GM19324 (cell line): Measurements from ENCODE around the gene PRIMA1.

ENCODE experiments used
- ATAC-seq: cut with Tn5 transposase; IDR thresholded peaks from one replicate; pipeline ENCODE4 v1.9.1; 2021; ENCODE audit warnings: mild to moderate bottlenecking, moderate library complexity; ENCODE audit not compliant: unreplicated experiment, low FRiP score

PRIMA1 gene

GRCh38 chr14:93734086-93734822, 54.0 kb downstream of the PRIMA1 start:
- no peak for ATAC-seq

- ATAC-seq, result no peak
Observed at GRCh38 chr14:93733631-93734030, 54.7 kb downstream of the PRIMA1 start.

DNA sequence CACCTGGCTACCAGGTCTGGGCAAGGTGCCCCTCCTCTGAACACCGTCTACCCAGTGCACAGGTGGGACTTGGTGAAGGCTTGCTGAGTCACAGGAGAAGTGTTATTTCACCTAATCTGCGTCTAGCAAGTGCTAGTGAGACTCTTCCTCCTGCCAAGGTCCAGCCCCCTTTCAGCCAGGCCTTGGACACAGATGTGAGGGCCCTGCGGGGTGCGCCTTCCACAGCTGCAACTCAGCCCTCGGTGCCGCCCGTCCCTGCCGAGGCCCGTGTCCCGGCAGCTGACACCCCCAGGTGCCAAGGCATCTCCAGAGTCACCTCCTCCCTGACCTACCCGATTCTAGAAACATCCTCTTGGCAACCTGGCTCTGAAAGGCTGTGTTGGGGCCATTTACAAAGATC, 55.1 kb downstream of the PRIMA1 start:
- no peak for ATAC-seq

DNA sequence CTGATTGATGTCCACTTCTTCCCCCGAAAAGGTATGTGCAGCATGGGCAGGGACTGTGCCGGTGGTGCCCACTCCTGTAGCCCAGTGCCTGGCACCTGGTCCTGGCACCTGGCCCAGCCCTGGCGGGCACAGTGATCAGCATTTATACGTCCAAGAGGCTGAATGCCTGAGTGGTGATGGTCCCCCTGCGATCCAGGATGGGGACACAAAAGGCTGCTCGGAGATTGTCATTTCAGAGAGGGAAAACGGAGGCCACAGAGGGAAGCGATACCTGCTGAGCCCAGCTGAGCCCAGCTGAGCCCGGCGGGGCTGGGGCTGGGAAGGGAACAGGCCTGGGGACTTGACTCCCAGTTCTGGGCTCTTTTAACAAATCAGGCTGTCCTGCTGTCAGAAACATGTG, 55.8 kb downstream of the PRIMA1 start:
- ATAC-seq, result no peak

- ATAC-seq, result no peak
Observed at GRCh38 chr14:93731753-93732152, 56.5 kb downstream of the PRIMA1 start.

DNA sequence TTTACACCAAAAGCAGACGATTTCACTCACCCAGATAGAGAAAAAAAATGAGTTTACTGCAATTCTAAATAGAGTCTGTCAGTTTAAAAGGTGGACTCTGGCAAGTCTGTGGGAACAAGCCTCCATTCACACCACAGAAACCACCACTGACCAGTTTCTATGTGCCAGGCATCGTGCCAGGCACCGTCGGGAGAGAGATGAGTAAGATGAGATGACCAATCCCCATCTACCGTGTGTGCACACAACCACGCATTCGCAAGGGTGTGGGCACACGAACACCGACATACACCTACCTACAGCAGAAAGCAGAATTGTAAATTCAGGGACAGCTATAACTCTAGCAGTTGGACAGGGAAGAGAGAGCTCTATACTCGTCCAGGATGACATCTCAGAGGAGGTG, 58.3 kb downstream of the PRIMA1 start:
- ATAC-seq, result no peak

DNA sequence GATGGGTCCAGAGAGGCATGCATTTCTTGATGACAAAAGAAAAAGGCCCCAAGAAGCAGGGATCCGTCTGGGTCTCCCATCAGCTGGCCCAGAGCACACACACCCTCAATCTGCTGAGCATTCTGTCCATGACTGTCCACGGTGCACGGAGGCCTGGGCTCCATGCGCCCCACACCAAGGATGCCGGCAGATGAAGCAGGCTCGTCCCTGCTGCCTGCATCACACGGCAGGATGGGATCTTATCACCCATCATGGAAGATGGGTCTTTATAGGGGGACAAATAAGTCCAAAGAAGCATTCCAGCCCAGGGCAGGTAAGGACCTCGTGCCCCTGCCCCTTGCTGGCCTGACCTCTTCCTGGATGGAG, 59.7 kb downstream of the PRIMA1 start:
- ATAC-seq, result no peak

DNA sequence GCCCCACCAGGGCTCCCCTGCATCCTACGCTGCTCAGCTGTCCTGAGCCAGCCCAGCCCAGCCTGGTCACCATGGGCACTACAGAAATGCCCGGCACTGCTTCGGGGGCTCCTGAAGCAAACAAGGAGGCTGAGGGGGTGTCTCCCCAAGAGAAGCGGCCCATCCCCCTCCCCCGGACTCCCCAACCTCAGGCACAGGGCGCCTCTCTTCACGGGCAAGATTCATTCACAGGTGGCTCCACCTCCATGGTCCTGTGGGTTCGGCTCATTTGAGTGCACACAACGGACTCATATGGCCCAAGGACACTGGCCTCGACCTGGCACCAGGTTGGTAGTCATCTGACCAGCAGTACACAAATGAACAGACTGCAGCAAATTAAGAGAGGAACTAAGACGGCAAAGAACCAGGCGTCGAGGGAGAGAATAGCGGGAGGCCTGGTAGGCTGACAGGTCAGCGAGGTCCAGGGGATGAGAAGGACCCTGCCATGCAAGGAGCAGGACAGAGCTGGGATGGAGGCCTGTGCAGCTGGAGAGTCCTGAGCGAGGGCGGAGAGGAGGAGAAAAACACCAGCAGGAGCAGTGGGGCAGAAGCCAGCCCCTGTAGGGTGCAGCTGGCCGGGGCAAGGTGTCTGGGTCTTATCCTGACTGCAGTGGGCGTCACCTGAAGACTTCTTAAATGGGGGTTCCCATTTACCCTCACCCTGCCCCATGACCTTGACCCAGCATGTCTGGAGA, 60.2 kb downstream of the PRIMA1 start:
- ATAC-seq, result no peak

DNA sequence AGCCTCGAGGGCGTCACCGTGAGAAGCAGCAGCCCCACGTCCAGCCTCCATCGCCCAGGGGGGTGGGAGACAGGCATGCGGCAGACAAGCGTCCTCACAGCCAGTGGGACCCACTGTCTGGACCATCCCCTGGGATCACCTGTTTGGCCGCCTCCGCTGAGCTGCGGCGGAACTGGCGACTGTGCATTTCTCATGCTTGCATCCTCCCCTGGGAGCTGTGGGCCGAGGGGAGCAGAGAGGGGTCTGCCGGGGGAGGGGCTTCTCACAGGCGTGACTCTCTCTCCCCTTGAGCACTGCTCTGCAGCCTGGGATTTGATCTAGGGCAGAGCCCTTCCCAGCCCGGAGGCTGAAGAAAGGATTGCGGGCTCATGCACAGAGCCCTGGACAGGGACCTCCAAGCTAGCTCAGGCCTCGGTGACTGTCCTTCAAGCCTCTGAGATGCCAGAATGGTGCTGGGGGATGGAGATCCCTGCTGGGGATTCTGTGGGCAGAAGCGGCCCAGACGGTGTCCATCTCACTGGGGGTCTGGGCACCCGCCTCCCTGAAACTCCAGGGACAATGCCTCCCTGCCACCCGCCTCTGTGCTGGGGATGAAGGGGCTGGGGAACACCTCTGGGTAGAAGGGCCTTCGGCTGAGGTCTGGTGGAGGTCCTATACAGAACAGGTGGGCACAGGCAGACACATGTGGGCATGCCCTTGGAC, 61.1 kb downstream of the PRIMA1 start:
- ATAC-seq, result no peak

DNA sequence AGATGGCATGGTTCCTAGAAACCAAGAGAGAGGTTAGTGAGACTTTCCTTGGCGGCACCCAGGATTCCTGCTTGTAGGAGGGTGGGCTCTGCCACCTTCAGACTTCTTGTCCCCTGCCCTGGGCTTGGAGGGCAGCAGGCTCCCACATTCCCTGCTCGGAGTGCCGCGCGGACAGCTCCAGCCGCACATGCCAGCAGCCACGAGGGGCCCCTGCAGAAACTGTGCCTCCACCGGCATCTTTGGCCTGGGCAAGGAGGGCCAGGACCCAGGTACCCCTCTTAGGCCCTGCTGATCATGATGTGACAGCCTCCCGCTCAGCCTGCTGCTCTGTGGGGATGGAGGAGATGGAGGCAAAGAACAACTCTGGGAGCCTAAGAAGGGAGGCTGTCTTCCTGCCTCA, 62.3 kb downstream of the PRIMA1 start:
- ATAC-seq, result no peak

GRCh38 chr14:93725002-93725582, 63.2 kb downstream of the PRIMA1 start:
- no peak for ATAC-seq

DNA sequence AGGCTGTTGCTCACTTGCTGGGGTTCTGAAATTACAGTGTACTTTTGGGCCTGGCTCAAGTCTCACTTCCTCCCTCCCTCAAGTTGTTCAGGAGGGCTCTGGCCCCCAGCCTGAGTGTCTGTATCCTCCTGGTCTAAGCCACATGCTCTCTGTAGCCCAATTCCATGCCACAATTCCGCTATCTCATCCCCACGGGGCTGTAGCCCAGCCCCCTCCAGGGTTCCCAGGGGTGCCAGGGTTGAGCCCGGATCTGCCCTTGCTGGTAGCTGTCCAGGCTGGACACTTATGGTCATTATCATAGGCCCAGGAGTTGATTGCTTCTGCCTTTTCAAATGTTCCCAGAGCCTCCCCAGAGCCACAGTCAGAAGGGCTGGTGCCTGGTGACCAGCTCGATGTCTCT, 65.3 kb downstream of the PRIMA1 start:
- ATAC-seq, result no peak

DNA sequence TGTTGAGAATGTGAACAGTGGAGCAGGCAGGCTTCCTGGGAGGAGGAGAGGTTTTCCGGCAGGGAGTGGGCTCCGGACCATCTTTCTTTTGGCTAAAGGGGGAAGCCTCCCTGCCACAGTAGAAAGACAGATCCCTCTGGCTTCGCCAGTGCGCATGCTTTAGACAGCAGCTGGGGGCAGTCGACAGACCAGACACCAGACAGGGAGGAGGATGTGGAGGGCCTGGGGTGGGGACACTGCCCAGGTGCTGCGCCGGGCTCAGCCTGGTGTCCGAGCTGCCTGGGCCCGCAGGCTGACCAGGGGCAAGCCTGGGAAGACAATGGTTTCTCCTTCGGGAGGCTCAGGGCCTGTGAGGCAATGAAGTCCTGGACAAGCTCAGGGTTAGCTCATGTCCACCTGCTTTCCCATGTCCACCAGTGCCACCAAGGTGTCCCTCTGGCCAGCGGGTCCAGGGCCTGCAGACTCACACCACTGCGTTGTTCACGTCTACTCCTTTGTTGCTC, 67.3 kb downstream of the PRIMA1 start:
- ATAC-seq, result no peak

- ATAC-seq, result no peak
Observed at GRCh38 chr14:93720076-93720815, 68.0 kb downstream of the PRIMA1 start.

DNA sequence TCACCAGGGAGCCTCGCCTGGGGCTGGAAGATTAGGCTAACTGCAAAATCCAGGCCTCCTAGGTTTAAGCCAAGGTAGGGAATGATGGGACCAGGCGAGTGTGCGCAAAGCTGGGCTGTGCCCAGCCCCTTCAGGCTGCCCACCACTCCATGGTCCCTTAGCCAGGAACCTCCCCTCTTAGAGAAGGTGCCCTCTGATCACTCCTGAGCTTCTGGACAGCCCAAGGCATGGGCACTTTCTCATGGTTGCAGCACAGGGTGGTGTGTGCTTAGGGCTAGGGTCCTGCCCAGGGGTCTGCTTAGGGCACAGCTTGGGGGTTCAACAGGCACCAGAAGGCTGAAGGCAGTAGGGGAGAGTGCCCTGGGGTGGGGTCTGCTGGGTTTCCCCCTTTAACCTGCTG, 69.0 kb downstream of the PRIMA1 start:
- no peak for ATAC-seq

DNA sequence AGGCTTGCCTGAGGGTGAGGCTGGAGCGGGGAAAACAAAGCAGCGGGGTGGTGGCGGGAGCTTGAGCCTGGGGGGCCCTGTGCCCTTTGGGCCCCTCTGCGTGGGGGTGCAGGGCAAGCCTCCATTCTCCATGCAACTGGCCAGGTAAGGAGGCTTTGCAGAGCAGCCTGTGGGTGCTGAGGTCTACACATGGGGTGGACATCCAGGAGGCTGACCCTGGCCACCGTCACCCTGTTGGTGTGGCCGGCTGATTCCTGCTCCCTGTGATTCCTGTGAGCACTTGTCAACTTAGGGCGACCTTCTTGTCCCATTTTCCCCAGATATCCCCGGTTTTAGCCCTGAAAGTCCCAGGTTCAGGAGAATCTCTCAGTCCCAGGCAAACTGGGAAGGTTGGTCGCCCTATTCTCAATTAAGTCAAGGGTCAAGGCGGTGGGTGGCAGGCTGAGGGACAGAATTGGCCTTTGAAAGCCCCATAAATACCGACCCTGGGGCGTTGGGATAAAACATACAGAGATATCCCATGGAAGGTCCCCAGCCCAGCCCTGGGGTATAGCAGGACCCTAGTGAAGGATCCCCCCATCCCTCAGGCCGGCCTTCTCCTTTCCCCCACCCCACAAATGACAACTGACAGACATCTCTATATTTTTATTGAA, 70.5 kb downstream of the PRIMA1 start:
- ATAC-seq, result no peak

- no peak for ATAC-seq
Observed at GRCh38 chr14:93716746-93717667, 71.3 kb downstream of the PRIMA1 start.

DNA sequence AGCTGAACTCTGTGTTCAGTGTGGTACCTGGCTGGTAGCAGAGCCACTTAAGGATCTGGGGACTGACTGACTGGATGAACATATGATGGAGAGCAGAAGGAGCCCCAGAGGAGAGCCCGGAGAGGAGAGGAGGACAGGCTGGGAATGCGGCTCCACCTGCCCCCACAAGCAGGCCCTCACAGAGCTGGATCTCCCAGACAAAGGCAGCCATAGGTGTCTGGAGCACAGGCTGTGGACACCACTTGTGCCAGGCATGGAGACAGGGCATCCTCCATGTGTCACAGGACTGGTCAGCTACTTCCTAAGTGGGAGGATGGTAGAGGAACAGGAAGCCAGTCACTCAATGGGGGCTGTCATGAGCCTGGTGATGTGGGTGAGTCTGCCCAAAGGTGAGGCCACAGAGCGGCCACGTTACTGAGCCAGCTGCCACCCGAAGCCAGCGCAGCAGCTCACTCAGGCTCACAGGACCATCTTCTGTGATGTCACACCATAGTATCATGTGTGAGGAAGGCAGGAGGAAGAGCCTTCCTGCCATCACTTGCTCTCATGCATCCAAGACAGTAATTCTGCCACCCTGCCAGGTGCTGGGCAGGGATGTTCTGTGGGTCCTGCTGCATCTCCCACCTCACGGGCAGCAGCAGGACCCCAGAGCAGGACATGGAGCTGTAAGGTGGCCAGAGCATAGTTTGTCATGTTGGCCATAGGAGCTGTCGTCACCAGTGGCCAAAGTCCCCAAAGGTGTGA, 72.1 kb downstream of the PRIMA1 start:
- ATAC-seq, result no peak
